MV-4-11 (cell line): ENCODE measurements around the gene MID2.
A peak's percentile ranks its signal among the peaks of the same experiment; 100 is the strongest.
"Not testable (repeated sequence)": the region's sequence is repeated elsewhere in the genome, so short reads cannot be mapped to it uniquely, and the experiment has no call there.

Source experiments
- DNase-seq: peaks from one replicate; lab custom pipeline; 2025; lab: John Stamatoyannopoulos, UW

The MID2 gene, protein sequence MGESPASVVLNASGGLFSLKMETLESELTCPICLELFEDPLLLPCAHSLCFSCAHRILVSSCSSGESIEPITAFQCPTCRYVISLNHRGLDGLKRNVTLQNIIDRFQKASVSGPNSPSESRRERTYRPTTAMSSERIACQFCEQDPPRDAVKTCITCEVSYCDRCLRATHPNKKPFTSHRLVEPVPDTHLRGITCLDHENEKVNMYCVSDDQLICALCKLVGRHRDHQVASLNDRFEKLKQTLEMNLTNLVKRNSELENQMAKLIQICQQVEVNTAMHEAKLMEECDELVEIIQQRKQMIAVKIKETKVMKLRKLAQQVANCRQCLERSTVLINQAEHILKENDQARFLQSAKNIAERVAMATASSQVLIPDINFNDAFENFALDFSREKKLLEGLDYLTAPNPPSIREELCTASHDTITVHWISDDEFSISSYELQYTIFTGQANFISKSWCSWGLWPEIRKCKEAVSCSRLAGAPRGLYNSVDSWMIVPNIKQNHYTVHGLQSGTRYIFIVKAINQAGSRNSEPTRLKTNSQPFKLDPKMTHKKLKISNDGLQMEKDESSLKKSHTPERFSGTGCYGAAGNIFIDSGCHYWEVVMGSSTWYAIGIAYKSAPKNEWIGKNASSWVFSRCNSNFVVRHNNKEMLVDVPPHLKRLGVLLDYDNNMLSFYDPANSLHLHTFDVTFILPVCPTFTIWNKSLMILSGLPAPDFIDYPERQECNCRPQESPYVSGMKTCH

DNA sequence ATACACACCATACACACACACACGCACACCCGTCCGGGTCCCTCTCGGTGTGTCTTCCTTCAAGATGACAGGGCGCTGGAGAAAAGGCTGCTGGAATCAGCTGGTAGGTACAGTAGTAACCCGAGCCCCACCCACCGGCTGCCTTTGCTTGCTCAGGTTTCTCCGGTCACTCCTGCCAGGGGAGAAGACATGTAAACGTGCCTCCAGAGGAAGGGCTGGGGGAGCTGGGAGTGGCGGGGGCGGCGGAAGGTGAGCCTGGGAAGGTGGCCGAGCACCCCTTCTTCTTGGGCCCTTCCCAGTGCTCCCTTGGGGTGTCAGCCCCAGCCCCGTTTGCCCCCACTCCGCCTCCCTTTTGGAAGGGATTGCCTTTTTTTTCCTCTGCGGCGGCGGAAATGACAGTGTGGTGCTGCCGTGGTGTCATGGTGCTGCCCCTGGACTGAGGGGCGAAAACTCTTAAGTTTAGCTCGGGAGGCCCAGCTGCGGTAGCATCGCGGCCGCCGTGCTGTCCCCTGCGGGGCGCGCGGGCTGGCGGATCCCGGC is at the start of gene MID2:
Gene MID2 (plus strand): TSS at position 169 of the 540 bp plus-strand sequence. CDS start 561 bp downstream, outside the sequence.
- no peak for DNase-seq

DNA sequence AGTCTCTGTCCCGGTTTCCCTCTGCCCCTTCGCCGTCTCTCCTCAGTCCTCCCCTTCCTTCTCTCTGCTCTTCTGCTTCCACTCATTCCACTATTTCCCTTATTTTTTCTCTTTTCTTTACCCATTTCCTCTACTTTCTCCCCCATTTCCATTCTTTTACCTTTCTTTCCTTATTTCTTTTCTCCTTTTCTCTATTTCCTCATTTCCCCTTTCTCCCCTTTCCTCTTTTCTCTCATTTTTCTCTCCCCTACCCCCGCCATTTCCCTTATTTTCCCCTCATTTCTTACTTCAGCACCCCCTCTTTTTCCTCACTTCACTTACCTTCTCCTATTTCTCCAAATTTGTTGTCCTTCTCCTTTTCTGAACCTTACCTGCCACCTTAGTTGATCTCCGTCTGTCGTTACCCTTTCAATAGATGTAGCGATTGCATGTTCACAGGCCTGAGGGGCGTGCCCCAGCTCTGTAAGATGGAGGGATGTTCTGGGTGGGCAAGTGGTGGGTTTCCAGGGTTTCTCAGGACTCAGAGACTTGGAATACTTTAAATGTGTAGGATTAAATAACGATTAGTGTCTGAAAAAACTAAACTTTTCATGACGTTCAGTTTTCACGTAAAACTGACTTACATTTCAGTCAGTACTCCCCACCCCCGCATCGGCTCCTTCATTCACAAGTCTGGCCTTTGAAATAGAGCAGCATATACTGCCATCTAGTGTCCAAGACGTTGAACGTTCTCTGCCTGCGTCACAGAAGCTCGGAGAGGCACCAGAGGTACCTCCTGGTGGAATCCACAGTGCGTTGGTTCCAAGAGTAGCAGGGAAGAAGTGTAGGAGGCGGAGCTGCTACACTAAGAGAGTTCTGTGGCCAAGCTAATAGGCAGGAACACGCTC is 48.8 kb upstream of the MID2 start:
- peak; percentile 76 for DNase-seq

DNA sequence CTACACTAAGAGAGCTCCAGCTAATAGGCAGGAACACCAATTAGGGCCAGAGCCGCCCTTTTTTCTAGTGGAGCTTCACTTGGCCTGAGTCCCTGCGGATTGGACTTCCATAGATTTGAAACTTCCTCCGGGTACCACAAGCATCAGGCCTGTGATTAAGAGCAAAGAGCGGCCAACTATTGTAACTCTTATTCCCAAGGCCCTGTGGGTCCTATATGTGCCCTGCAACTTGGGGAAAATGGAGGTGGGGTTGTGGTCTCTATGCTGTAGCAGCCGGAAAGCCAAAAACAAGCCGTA is 48.2 kb upstream of the MID2 start, which contains the start of gene NCBP2L:
Gene NCBP2L (plus strand): TSS at position 198 of the 297 bp plus-strand sequence. CDS start 16,488 bp downstream, outside the sequence.
- DNase-seq = no peak

DNA sequence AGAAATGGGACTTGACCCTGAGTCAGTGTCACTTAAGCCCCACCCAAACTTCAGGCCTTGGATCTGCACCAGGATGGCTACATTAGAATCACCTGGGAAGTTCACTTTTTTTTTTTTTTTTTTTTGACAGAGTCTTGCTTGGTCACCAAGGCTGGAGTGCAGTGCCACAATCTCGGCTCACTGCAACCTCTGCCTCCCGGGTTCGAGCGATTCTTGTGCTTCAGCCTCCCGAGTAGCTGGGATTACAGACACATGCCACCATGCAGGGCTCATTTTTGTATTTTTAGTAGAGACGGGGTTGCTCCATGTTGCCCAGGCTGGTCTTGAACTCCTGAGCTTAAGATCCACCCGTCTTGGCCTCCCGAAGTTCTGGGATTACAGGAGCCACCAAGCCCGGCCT is 45.1 kb upstream of the MID2 start:
- no peak for DNase-seq

DNA sequence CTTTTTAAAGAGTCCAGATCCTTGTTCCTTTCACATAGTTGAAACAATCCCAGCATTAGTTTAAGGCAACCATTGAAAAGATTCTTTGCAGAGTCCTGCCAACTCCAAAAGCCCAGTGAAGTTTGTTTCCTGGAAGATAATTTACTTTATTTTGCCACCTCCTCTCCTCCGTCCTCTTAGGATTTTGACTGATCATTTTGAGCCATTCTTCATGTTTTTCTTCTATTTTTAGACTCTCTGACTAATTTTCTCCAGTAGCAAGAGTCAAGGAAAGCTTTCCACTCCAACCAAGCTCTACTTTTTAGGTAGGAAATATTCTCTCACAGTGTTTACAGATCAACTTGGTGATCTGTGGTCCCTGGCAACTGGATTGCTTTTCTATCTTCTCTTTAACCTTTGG is 37.8 kb upstream of the MID2 start:
- no peak for DNase-seq

DNA sequence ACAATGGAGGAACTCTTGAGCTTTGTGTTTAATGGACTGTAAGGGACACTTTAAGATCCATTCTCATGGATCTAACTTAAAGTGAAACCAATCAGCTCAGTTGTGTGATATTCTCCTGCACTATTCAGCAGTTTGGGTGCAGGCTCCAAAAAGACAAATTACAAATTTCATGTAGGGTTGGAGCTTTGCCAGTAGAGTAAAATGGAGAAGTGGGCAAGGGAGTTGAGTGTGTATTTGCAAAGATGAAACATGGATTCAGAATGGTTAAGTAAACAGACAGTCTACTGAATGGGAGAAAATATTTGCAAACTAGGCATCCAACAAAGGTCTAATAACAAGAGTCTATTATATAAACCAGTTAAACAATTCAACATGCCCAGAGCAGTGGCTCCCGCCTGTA is 21.2 kb upstream of the MID2 start:
- peak; percentile 37 for DNase-seq

DNA sequence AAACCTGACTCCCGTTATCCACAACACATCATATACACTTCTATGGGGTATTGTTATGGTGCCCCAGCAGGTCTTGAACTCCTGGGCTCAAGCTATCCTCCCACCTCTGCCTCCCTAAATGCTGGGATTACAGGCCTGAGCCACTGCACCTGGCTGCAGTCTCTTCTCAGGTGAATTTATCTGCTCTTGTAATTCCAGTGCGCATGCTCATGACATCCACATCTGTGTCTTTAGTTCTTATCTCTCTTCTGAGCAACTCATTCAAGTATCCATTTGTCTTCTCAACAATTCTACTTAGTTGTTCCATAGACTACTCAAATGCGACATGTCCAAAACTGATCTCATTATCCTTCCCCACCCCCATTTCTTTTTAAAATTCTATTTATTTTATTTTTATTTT is 20.5 kb upstream of the MID2 start:
- DNase-seq = no peak

DNA sequence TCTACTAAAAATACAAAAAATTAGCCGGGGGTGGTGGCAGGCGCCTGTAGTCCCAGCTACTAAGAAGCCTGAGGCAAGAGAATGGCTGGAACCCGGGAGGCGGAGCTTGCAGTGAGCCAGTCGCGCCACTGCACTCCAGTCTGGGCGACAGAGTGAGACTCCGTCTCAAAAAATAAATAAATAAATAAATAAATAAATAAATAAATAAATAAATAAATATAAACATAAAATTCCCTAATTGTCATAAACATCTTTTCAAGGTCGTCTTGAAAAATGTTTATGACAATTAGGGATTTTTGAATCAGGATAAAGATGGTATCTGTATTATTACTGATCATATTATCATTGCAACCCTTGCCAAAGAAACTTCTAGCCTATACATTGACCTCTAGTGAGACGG is 15.6 kb upstream of the MID2 start:
- DNase-seq = not testable (repeated sequence)

DNA sequence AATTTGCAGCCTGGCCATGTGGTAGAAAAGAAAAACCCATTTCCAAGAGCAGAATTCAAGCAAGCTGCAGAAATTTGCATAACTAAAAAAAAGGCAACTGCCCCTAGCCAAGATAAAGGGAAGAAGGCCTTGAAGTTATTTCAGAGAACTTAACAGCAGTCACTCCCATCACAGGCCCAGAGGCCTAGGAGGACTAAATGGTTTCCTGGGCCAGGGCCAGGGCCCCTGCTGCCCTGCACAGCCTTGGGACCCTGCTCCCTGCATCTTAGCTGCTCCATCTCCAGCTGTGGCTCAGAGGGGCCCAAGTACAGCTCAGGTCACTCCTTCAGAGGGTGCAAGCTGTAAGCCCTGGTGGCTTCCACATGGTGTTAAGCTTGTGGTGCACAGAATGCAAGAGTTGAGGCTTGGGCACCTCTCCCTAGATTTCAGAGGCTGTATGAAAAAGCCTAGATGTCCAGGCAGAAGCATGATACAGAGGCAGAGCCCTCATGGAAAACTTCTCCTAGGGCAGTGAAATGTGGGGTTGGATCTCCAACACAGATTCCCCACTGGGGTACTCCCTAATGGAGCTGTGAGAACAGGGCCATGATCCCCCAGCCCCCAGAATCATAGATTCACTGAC is 6.7 kb upstream of the MID2 start:
- no peak for DNase-seq

DNA sequence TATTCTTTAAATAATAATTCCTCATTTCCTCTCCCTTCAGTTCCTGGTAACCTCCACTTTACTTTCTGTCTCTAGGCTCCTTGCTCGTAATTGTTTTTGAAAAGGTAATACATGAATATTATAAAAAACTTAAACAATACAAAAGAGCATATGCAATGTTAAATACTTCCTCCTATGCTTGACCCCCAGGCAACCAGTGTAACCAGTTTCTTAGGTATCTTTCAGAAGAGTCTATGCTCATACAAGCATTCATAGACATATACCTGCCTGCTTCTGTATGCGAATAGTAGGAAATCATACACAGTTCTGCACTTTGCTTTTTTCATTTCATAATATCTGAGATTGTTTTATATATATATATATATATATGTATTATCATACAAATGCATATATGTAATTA is 2.6 kb upstream of the MID2 start:
- DNase-seq = no peak

DNA sequence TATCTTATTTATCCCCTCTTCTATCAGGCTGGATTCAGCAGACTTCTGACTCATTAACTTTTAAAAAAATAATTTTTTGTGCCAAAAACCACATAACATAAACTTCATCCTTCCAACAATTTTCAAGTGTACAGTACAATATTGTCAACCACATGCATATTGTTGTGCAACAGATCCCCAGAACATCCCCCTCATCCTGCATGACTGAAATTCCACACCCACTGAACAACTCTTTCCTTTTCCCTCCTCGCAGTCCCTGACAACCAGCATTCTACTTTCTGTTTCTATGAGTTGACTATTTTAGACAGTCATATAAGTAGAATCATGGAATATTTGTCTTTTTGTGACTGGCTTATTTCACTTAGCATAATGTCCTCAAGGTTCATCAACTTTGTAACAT is 2.2 kb upstream of the MID2 start:
- no peak for DNase-seq

DNA sequence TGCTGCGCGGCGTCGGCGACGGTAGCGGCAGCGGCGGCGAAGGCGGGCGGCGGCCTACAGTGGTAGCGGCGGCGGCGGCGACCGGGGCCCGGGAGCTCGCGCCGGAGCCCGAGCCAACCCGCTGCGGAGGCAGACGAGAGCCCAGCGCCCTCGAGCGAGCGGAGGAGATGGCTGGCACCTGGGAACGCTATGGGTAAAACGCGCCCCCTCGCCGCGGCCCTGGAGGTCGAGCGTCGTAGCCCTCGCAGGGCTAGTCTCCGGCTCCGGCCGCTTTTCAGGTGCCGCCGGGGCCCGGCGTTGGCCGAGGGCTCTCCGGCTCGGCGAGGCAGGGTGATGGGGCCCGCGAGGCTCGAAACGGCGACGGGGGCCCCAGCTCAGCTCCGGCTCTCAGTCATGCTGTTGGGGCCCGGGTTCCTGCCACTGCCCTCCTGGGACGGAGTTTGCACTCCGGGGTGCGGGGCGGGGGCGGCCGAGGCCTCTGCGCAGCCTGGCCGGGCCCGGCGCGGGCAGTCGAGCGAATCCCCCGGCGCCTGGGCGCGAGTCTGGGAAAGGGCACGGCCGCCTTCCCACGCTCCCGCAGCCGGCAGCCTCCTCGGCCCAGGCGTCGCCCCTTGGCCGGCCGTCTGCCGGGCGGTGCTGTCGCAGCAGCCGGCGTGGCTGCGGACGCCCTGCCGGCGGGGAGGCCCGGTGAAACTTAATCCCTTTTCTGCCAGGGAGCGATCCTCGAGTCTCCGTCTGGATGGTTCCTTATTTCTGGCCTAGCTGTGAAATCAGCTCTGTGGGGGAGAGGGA is 768 bp downstream of the MID2 start:
- DNase-seq = no peak

DNA sequence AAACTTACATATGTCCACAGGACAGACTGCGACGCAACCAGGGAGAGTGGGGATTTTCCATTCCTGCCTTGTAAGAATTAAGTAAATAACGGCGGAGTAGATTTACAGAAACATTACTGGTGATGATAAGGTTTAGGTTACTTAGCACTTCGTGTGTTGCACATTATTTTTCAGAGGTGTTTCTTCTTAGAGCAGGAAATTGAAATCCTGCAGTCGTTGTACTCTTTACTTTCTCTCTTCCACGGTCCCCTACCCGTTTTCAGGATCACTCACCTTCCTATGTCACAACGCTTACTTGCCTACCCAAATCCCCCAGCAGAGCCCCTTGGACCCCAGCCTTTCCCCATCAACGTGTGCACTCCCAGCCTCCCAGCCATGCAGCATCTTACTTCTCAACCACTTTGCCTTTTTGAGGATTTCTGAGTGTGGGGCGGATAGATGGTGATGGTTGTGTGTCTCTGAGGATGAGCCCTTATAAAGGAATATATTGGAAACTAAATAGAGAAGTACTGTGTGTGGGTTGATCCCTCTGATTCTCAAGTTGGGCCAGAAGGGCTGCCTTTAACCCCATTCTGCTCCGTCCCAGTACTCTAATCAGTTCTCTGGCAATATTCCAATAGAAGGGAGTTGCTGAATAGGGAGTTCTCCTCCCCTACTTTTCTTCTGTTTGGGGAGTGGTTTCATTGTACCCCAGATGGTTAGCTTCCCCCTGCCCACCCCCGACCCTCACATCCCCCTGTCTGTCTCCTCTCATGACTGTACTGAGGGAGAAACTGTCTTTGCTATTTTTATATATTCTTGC is 1.6 kb downstream of the MID2 start:
- DNase-seq = no peak

DNA sequence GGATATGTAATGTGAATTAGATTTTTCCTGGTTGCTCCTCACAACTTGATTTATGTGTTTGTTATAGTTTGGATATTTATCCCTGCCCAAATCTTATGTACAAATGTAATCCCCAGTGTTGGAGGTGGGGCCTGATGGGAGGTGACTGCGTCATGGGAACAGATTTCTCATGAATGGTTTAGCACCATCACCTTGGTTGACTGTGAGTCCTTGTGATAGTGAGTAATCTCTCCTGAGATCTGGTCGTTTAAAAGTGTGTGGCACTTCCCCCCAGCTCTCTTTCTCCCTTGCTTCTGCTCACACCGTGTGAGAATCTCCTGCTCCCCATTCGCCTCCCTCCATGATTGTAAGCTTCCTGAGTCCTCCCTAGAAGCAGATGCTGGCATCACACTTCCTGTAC is 2.2 kb downstream of the MID2 start:
- no peak for DNase-seq

DNA sequence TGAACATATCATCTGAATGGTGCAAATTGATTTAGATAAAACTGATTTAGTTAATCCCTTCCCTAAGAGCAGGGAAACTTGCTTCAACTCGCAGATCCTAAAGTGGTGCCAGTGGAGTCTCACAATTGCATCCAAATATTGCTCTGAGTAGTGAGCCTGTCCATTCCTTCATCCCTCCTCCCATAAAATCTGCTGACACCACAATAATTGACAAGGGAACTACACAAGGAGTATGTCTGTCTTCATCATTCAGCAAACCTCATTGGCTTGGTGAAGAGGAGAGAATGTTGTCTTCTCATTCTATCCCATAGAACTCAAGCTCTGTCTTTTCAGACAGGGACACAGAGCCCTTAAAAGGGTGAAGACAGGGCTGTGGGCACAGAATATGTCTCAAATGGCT is 4.2 kb downstream of the MID2 start:
- no peak for DNase-seq

DNA sequence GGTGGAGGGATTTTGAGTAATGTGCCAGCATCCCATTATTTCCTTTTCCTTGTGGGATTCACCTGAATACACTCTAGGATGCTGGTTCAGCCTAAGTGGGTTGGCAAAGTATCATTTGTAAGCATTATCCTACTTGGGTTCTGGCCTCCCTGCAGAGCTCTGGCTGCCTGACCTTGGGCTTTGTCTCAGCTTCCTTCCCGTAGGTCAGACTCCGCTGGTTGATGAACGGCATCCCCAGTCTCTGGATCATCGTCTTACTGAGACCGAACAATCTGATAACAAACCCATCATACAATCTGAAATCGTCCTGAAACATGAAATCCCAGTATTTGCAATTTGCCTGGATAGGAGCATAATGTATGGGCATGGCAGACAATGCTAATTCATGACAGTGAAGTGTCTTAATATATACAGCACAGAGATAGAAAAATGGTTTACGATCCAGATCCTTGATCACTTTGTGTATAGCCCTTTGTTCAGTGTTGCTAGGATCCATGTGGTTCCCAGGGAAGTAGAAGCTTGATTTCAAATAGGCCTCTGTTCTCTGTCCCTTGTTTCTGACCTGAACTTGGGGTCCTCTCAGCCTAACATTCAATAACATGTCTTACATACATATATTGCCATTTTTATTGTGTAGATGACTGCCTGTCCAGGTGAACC is 5.5 kb downstream of the MID2 start:
- DNase-seq = no peak

DNA sequence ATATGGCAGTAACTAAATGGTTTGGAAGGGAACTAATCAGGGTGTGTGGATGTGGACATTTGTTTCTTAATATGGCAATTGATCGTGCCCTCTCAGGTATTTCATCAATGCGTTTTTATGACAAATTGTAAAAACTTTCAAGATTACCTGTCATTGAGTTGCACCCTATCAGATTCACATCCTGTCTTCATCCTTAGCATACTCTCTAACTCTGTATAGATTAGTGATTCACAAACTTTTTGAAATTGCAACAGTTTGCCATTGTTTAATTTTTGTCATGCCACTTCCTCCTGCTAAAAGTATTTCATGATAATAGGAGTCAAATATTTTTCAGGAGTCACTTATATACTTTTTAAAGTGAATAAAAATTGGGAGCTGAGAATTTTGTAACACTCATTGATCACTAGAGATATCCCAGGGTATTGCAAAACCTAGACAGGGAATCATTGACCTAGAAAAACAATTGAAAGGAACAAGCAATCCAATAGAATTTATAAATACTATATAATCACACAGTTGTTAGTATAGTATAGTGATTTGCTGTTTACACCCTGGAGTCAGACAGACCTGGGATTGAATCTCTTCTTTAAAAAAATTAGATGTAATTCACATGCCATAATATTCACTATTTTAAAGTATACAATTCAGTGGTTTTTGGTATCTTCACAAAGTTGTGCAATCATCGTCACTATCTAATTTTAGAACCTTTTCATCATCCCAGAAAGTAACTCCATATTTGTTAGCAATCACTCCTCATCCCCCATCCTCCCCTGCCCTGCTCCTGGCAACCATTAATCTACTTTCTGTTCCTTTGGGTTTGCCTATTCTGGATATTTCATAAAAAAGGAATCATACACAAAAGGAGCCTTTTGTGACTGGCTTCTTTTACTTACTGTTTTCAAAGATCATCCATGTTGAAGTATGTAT is 8.9 kb downstream of the MID2 start:
- DNase-seq = peak; percentile 20

DNA sequence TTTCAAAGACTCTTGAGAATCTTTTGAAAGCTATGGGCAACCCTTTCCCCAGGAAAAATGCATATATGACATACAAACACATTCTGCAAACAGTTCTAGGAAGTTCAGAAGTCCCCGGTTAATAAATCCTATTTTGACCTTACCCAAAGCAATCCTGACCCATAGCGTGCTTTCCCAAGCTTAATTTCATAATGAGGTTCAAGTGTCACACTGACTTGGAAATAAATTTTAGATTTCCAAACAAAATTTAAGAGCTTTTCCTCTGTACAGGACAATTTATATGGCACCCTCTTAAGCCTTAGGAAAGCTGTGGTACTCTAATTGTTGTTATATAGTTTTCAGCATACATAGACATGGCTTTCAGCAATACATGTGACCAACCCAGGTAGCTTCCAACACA is 11.3 kb downstream of the MID2 start:
- DNase-seq = no peak
